ENCODE results near the gene DOHH.

DOHH gene

DNA sequence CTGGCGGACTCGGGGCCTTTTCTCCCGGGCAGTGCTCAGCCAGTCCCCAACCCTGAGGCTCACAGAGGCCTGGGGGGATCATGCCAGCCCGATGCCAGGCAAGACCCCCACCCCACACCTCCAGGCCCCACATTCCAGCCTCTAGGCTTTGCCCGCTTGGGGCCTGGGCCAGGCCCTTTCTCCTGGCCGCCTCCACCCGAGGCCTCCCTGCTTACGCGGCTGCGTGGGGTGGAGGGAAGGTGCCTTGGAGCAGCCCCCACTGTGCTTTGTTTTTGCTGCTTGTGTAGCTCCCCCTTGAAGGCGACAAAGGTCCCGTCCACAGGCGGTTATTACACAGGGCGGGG, 58.5 kb downstream of the DOHH start:
- DNase-seq (ENCODE audit: low spot score), result no peak

- DNase-seq (ENCODE audit: low spot score), result no peak
Observed at GRCh38 chr19:3441089-3441985, 59.1 kb downstream of the DOHH start.

Data from HuH-7 (cell line).